ENCODE data around the gene CYP17A1. TPM values are rescaled to one million over a fixed set of nuclear protein-coding genes. Genes with fewer than 3 reads are reported as not detected.

CYP17A1 gene
- total and polyA plus RNA-seq, 2 experiments from 2014 or later = not detected

- TF ChIP-seq ZNF462 (CRISPR knock-in tag; IDR thresholded peaks at IDR 0.05) = no peak
- TF ChIP-seq ETS1 (IDR thresholded peaks at IDR 0.05) = no peak
- TF ChIP-seq CTCF (conservative IDR thresholded peaks at IDR 0.05; ENCODE audit: low read depth in 2 of 2) = no peak
- no peak for TF ChIP-seq CREB1 (CRISPR knock-in tag; IDR thresholded peaks at IDR 0.05; ENCODE audit: low read depth)
Observed at GRCh38 chr10:102865620-102866019, 28.4 kb upstream of the CYP17A1 start (continued).

- H3K4me2 ChIP-seq = no peak overlapping the region
- ATAC-seq (no peak), DNase-seq (ENCODE audit: low spot score) (no peak)
- Mint-ChIP-seq H3K36me3 (ENCODE audit: low read depth) (no peaks in the 10 kb centered on the region; the same call in 2 of the 3 replicates), H3K9me3 (no peaks in the 10 kb centered on the region), H3K4me3 (no peak overlapping the region), H3K27me3 (ENCODE audit: insufficient read depth, low read depth, poor library complexity) (no peaks in the 10 kb centered on the region), H3K27ac (no peak overlapping the region), H3K4me1 (no peaks in the 10 kb centered on the region)
- no peaks in the 10 kb centered on the region; the same call in 1 of the 2 replicates for H3K36me3 ChIP-seq (ENCODE audit: insufficient read depth)
- H3K4me3 ChIP-seq = no peak overlapping the region
- no peaks in the 10 kb centered on the region for H3K9me2 ChIP-seq (ENCODE audit: insufficient read depth)
- no peaks in the 10 kb centered on the region for H3K27me3 ChIP-seq (ENCODE audit: insufficient read depth)
- no peak overlapping the region for H3K27ac ChIP-seq (ENCODE audit: low read depth)
- H3K4me1 ChIP-seq (ENCODE audit: insufficient read depth) = no peaks in the 10 kb centered on the region
- no peaks in the 10 kb centered on the region for H3K79me2 ChIP-seq (replicated peaks; ENCODE audit: insufficient read depth)
- H3F3A ChIP-seq (replicated peaks; ENCODE audit: low read depth) = no peaks in the 10 kb centered on the region
- no peak overlapping the region for H2AFZ ChIP-seq
- no peaks in the 10 kb centered on the region for H4K20me1 ChIP-seq (replicated peaks; ENCODE audit: insufficient read depth)
- TF ChIP-seq CREB1 (CRISPR knock-in tag; IDR thresholded peaks at IDR 0.05; ENCODE audit: low read depth) = no peak
- TF ChIP-seq JUNB (IDR thresholded peaks at IDR 0.05; ENCODE audit: unreplicated experiment) = no peak
- no peak for TF ChIP-seq ZNF331 (CRISPR knock-in tag; IDR thresholded peaks at IDR 0.05; ENCODE audit: low read depth)
- TF ChIP-seq NANOG (IDR thresholded peaks at IDR 0.05; ENCODE audit: borderline replicate concordance) = no peak
- no peak for TF ChIP-seq REST (IDR thresholded peaks at IDR 0.05; ENCODE audit: unreplicated experiment)
- no peak for TF ChIP-seq EZH2 (IDR thresholded peaks at IDR 0.05; ENCODE audit: low read depth, unreplicated experiment)
- no peak for TF ChIP-seq ETS1 (IDR thresholded peaks at IDR 0.05)
- TF ChIP-seq ZNF114 (CRISPR knock-in tag; IDR thresholded peaks at IDR 0.05) = no peak
Observed at GRCh38 chr10:102863660-102864059, 26.4 kb upstream of the CYP17A1 start.
